HepG2 (cell line): ENCODE results near the gene EPHA5. TPM values are rescaled to one million over a fixed set of nuclear protein-coding genes. Genes with fewer than 3 reads are reported as not detected.

ENCODE experiments used
- ISX ChIP-seq: sonication (generic); formaldehyde crosslinking; conservative IDR thresholded peaks from 2 replicates; pipeline ENCODE4 v1.5.0; 2020; ENCODE audit warnings: missing genetic modification reagents
- NR3C1 ChIP-seq: sonication (generic); formaldehyde crosslinking; IDR thresholded peaks from 2 replicates; pipeline ENCODE4 v1.4.0; 2020; ENCODE audit warnings: missing genetic modification reagents
- RAD21 ChIP-seq: fragments of 450-650 bp; formaldehyde crosslinking; IDR thresholded peaks from 2 replicates; pipeline ENCODE4 v1.5.0; 2020; ENCODE audit warnings: mild to moderate bottlenecking
- SRY ChIP-seq: sonication (generic); formaldehyde crosslinking; IDR thresholded peaks from 2 replicates; pipeline ENCODE4 v1.8.0; 2022; ENCODE audit warnings: mild to moderate bottlenecking, missing genetic modification reagents
- ZNF720 ChIP-seq: sonication (generic); formaldehyde crosslinking; IDR thresholded peaks from 2 replicates; pipeline ENCODE4 v1.4.0; 2020; ENCODE audit warnings: missing genetic modification reagents
- polyA plus RNA-seq, 8 experiments: library from polyadenylated mRNA; depleted of rRNA in 3 of 8; stranded (reverse) in 7 of 8; unstranded in 1 of 8; fragments of >200 nt; fragmentation: Illumina TruSeq in 4 of 8; extraction: Trizol in 4 of 8; gene quantifications; 2 replicates each; pipeline versions ENCODE4 v1.2.1 to v1.2.3, GENCODE V29; 2011 to 2016; ENCODE audit warnings: low read depth in 4 of 8, missing spikeins in 1 of 8, mixed read lengths in 1 of 8; ENCODE audit not compliant: insufficient read depth in 1 of 8
- total RNA-seq, 5 experiments: library from RNA; depleted of rRNA; stranded (reverse); fragments of >200 nt; fragmentation: Illumina TruSeq; extraction: Trizol; gene quantifications; 2 replicates each; pipeline ENCODE4 v1.2.3, GENCODE V29; 2016; ENCODE audit warnings: low read depth in 1 of 5
- TF ChIP-seq, protein P1 (sequence below): sonication (generic); formaldehyde crosslinking; IDR thresholded peaks from 2 replicates; pipeline ENCODE4 v1.5.0; 2020; ENCODE audit warnings: mild to moderate bottlenecking, missing genetic modification reagents, borderline replicate concordance
- TF ChIP-seq, protein P2 (sequence below): IDR thresholded peaks from 2 replicates; pipeline ENCODE4 v1.6.1; 2012; ENCODE audit warnings: low read length, improper control_type of control experiment
- TF ChIP-seq, protein P3 (sequence below): conservative IDR thresholded peaks from 2 replicates; pipeline ENCODE4 v1.6.1; 2018; ENCODE audit warnings: missing genetic modification reagents

Gene EPHA5
- total and polyA plus RNA-seq, 2 of the 13 experiments (the other 11 are each of a cell fraction or from before 2014, with no cell fraction given) = not detected

DNA sequence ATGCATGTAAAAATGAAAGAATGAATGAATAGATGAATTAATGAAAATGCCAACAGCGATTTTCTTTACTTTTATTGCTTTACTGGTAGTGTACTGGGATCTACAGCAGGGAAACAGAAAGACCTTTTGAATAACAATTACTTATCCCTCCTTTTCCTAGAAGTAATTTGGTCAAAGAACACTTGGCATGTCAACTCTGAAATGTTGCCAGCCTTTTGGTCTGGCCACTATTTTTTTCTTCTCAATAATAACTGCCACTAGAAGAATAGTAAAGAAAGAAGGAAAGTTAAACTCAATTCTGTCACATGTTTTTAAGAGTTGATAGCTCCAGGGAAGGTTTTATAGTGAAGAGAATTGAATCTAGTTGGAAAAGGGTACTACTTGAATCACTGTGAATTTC lies 52.9 kb downstream of the EPHA5 start (continued):
- TF ChIP-seq, protein P1, sequence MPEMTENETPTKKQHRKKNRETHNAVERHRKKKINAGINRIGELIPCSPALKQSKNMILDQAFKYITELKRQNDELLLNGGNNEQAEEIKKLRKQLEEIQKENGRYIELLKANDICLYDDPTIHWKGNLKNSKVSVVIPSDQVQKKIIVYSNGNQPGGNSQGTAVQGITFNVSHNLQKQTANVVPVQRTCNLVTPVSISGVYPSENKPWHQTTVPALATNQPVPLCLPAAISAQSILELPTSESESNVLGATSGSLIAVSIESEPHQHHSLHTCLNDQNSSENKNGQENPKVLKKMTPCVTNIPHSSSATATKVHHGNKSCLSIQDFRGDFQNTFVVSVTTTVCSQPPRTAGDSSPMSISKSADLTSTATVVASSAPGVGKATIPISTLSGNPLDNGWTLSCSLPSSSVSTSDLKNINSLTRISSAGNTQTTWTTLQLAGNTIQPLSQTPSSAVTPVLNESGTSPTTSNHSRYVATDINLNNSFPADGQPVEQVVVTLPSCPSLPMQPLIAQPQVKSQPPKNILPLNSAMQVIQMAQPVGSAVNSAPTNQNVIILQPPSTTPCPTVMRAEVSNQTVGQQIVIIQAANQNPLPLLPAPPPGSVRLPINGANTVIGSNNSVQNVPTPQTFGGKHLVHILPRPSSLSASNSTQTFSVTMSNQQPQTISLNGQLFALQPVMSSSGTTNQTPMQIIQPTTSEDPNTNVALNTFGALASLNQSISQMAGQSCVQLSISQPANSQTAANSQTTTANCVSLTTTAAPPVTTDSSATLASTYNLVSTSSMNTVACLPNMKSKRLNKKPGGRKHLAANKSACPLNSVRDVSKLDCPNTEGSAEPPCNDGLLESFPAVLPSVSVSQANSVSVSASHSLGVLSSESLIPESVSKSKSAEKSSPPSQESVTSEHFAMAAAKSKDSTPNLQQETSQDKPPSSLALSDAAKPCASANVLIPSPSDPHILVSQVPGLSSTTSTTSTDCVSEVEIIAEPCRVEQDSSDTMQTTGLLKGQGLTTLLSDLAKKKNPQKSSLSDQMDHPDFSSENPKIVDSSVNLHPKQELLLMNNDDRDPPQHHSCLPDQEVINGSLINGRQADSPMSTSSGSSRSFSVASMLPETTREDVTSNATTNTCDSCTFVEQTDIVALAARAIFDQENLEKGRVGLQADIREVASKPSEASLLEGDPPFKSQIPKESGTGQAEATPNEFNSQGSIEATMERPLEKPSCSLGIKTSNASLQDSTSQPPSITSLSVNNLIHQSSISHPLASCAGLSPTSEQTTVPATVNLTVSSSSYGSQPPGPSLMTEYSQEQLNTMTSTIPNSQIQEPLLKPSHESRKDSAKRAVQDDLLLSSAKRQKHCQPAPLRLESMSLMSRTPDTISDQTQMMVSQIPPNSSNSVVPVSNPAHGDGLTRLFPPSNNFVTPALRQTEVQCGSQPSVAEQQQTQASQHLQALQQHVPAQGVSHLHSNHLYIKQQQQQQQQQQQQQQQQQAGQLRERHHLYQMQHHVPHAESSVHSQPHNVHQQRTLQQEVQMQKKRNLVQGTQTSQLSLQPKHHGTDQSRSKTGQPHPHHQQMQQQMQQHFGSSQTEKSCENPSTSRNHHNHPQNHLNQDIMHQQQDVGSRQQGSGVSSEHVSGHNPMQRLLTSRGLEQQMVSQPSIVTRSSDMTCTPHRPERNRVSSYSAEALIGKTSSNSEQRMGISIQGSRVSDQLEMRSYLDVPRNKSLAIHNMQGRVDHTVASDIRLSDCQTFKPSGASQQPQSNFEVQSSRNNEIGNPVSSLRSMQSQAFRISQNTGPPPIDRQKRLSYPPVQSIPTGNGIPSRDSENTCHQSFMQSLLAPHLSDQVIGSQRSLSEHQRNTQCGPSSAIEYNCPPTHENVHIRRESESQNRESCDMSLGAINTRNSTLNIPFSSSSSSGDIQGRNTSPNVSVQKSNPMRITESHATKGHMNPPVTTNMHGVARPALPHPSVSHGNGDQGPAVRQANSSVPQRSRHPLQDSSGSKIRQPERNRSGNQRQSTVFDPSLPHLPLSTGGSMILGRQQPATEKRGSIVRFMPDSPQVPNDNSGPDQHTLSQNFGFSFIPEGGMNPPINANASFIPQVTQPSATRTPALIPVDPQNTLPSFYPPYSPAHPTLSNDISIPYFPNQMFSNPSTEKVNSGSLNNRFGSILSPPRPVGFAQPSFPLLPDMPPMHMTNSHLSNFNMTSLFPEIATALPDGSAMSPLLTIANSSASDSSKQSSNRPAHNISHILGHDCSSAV = no peak
- TF ChIP-seq SRY (CRISPR knock-in tag) (no peak), ZNF720 (CRISPR knock-in tag) (no peak), ISX (no peak), RAD21 (no peak), NR3C1 (no peak)
- TF ChIP-seq, protein P2, sequence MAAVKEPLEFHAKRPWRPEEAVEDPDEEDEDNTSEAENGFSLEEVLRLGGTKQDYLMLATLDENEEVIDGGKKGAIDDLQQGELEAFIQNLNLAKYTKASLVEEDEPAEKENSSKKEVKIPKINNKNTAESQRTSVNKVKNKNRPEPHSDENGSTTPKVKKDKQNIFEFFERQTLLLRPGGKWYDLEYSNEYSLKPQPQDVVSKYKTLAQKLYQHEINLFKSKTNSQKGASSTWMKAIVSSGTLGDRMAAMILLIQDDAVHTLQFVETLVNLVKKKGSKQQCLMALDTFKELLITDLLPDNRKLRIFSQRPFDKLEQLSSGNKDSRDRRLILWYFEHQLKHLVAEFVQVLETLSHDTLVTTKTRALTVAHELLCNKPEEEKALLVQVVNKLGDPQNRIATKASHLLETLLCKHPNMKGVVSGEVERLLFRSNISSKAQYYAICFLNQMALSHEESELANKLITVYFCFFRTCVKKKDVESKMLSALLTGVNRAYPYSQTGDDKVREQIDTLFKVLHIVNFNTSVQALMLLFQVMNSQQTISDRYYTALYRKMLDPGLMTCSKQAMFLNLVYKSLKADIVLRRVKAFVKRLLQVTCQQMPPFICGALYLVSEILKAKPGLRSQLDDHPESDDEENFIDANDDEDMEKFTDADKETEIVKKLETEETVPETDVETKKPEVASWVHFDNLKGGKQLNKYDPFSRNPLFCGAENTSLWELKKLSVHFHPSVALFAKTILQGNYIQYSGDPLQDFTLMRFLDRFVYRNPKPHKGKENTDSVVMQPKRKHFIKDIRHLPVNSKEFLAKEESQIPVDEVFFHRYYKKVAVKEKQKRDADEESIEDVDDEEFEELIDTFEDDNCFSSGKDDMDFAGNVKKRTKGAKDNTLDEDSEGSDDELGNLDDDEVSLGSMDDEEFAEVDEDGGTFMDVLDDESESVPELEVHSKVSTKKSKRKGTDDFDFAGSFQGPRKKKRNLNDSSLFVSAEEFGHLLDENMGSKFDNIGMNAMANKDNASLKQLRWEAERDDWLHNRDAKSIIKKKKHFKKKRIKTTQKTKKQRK = no peak
- TF ChIP-seq, protein P3, sequence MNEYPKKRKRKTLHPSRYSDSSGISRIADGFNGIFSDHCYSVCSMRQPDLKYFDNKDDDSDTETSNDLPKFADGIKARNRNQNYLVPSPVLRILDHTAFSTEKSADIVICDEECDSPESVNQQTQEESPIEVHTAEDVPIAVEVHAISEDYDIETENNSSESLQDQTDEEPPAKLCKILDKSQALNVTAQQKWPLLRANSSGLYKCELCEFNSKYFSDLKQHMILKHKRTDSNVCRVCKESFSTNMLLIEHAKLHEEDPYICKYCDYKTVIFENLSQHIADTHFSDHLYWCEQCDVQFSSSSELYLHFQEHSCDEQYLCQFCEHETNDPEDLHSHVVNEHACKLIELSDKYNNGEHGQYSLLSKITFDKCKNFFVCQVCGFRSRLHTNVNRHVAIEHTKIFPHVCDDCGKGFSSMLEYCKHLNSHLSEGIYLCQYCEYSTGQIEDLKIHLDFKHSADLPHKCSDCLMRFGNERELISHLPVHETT (CRISPR knock-in tag) = no peak
- TF ChIP-seq, all 625 proteins: peak for 0
